Muscle layer of colon (tissue), 2 donors: ENCODE measurements around the gene ADRA2C.
"Not testable (repeated sequence)": the region's sequence is repeated elsewhere in the genome, so short reads cannot be mapped to it uniquely, and the experiment has no call there.

Experiments
- H3K27ac ChIP-seq: one replicate; pipeline ENCODE4 v1.7.0; 2013; ENCODE audit warnings: low read depth, mild to moderate bottlenecking, low read length, moderate library complexity
- H3K27me3 ChIP-seq, 2 donors: one replicate each; pipeline ENCODE4 v1.7.0; 2013; ENCODE audit warnings: low read length in 2 of 2, mild to moderate bottlenecking in 2 of 2; ENCODE audit not compliant: insufficient read depth in 2 of 2, control insufficient read depth in 1 of 2
- H3K36me3 ChIP-seq: one replicate; pipeline ENCODE4 v1.7.0; 2013; ENCODE audit warnings: mild to moderate bottlenecking, low read length; ENCODE audit not compliant: insufficient read depth
- H3K4me1 ChIP-seq: one replicate; pipeline ENCODE4 v1.7.0; 2013; ENCODE audit warnings: mild to moderate bottlenecking, low read length; ENCODE audit not compliant: insufficient read depth
- H3K4me3 ChIP-seq, 2 donors: one replicate each; pipeline ENCODE4 v1.7.0; 2013; ENCODE audit warnings: low read length in 2 of 2, low read depth in 1 of 2, mild to moderate bottlenecking in 1 of 2, moderate library complexity in 1 of 2
- H3K9ac ChIP-seq: one replicate; pipeline ENCODE4 v1.7.0; 2013; ENCODE audit warnings: low read length
- H3K9me3 ChIP-seq: one replicate; pipeline ENCODE4 v1.7.0; 2013; ENCODE audit warnings: mild to moderate bottlenecking, low read length
- donor health status: abdominal sarcoma.
- donor health status: Adenocarcinoma of cecum.

Gene ADRA2C

DNA sequence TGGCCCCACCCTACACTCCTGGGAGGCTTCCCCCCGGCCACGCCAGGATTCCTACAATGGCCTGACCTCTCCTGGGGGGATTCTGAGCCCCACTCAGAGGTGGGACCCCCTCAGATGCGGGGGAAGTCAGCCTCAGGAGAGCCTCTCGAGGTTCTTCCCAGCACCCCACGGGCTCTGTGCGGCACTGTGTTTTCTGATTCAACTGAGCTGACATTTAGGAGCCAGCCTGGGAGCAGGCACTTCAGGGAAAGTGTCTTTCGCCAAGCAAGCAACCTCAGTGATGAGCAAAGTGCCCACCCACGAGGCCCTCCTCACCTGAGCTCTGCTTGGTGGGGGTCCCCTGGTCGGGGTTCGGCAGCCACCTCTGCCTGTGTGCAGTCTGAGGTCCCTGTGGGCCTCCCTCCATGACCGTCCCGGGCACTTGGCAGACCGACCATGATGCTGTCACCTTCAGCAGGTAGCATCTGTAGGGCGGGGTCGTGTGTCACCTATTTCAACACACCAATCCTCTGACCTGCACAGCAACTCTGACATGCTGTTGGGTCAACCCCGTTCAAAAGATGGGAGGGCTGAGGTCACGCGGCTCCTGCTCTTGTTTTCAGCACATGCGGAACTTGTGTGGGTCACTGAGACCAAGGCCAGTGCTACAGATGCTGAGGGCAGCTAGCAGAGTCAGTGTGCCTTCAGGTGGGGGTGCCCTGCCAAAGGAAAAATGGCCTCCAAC is 46.2 kb downstream of the ADRA2C start:
- no peak overlapping the region for H3K4me3 ChIP-seq
- no peak overlapping the region for H3K27ac ChIP-seq
- peaks cover 4% of the 10 kb centered on the region in 2 donors for H3K27me3 ChIP-seq
- H3K4me1 ChIP-seq = no peaks in the 10 kb centered on the region
- no peaks in the 10 kb centered on the region for H3K36me3 ChIP-seq
- H3K9ac ChIP-seq = no peak overlapping the region
- no peaks in the 10 kb centered on the region for H3K9me3 ChIP-seq

DNA sequence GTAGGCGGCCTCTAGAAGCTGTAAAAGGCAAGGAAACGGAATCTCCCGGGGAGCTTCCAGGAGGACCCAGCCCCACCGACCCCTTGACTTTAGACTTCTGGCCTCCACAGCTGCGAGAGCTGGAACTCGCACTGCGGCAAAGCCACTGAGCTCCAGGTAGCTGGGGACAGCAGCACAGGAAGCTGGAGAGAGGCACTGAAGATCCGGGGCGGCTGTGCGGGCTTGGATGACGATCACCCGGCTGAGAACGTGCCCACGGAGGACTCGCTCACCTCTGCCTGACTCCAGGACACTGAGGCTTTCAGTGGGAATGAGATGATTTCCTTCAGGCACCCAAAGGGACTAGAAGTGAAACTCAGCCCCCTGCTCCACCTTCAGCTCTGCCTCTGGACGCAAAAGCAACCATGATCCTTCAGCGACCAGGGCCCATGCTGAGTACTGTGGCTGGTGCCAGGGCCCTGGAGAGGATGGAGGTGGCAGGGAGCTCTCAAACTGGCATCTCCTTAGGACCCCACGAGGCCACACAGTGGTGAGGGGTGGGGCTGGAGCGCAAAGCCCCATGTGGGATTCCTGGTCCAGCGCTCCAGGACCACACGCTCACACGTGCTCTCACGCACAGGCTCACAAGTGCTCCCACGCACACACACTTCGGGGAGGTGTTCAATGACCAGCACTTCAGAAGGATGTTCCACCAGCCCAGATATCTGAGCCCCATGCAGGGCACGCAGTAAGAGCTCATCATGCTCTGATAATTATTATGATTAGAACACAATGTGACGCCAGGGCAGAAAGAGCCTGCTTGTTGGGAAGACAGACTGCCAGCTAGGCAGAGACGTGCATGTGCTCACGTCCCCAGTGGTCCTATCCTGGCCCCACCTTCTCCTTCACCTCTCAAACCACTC is 47.2 kb downstream of the ADRA2C start:
- H3K9ac ChIP-seq = no peak overlapping the region
- H3K36me3 ChIP-seq = no peaks in the 10 kb centered on the region
- no peaks in the 10 kb centered on the region for H3K9me3 ChIP-seq
- no peaks in the 10 kb centered on the region for H3K4me1 ChIP-seq
- H3K4me3 ChIP-seq = no peak overlapping the region
- no peak overlapping the region for H3K27ac ChIP-seq
- peaks cover 0 to 4% of the 10 kb centered on the region in 2 donors for H3K27me3 ChIP-seq

- Histone ChIP-seq H3K27me3 (no peaks in the 10 kb centered on the region), H3K9ac (no peak overlapping the region), H3K4me3 (no peak overlapping the region), H3K9me3 (no peaks in the 10 kb centered on the region), H3K36me3 (no peaks in the 10 kb centered on the region), H3K4me1 (no peaks in the 10 kb centered on the region), H3K27ac (no peak overlapping the region)
These were observed 47.9 kb downstream of the ADRA2C start for GRCh38 chr4:3814053-3814570.

- not testable (repeated sequence) for H3K4me3 ChIP-seq, H3K27ac ChIP-seq, H3K27me3 ChIP-seq, H3K36me3 ChIP-seq, H3K9me3 ChIP-seq, H3K9ac ChIP-seq, H3K4me1 ChIP-seq
These were observed 48.7 kb downstream of the ADRA2C start for GRCh38 chr4:3814838-3815237.

GRCh38 chr4:3816256-3816825 is 50.2 kb downstream of the ADRA2C start:
- Histone ChIP-seq H3K27ac (no peak overlapping the region), H3K9me3 (no peaks in the 10 kb centered on the region)

GRCh38 chr4:3816983-3817960 is 51.1 kb downstream of the ADRA2C start:
- Histone ChIP-seq H3K9me3 (no peaks in the 10 kb centered on the region), H3K27me3 (no peaks in the 10 kb centered on the region), H3K36me3 (no peaks in the 10 kb centered on the region), H3K4me1 (no peaks in the 10 kb centered on the region), H3K4me3 (no peak overlapping the region), H3K9ac (no peak overlapping the region), H3K27ac (no peak overlapping the region)

More at GRCh38 chr4:3816256-3816825, 50.2 kb downstream of the ADRA2C start:
- no peak overlapping the region for H3K4me3 ChIP-seq
- H3K27me3 ChIP-seq = no peaks in the 10 kb centered on the region
- no peaks in the 10 kb centered on the region for H3K36me3 ChIP-seq
- H3K9ac ChIP-seq = no peak overlapping the region
- H3K4me1 ChIP-seq = no peaks in the 10 kb centered on the region
